A549 (cell line): ENCODE results near the gene HPCAL1. TPM values are rescaled to one million over a fixed set of nuclear protein-coding genes. Genes with fewer than 3 reads are reported as not detected.

Experiments
- ATAC-seq, 2 experiments: fragments of 200-7000 bp in 1 of 2; fragments of >200 bp in 1 of 2; cut with Nextera tagmentation in 1 of 2; cut with Tn5 transposase in 1 of 2; 3 replicates each; pipeline versions ENCODE4 v1.8.0 to v1.9.1; 2018 to 2020; ENCODE audit warnings: mild to moderate bottlenecking in 1 of 2, moderate library complexity in 1 of 2
- CTCF ChIA-PET: fragments of 300-600 bp; sonication (Branson Sonifier 250); formaldehyde crosslinking; extraction: SDS; loops from one replicate; lab custom pipeline; 2021; ENCODE audit warnings: antibody characterized with exemption, inconsistent platforms; lab: Yijun Ruan, JAX
- POLR2A ChIA-PET: fragments of 350-600 bp; formaldehyde crosslinking; extraction: SDS; loops from one replicate; lab custom pipeline; 2021; ENCODE audit warnings: antibody characterized with exemption, inconsistent platforms; lab: Yijun Ruan, JAX
- DNase-seq, 2 experiments: peaks; one replicate each; pipeline versions ENCODE4 v3.0.0 to v3.0.0-alpha.2; 2011 to 2016; ENCODE audit warnings: low read depth in 1 of 2, low spot score in 1 of 2
- FAIRE-seq: peaks from 2 replicates; lab custom pipeline; 2011; peaks lifted over from hg19 to GRCh38; lab: Jason Lieb, UNC
- H3K27ac ChIP-seq, 2 experiments: fragments of >200 bp; sonication (Bioruptor Twin); formaldehyde crosslinking; 3 replicates each; pipeline ENCODE4 v1.5.1; 2016 to 2017
- H3K4me1 ChIP-seq: fragments of >200 bp; sonication (Bioruptor Twin); formaldehyde crosslinking; 3 replicates; pipeline ENCODE4 v1.6.1; 2016
- H3K4me2 ChIP-seq: fragments of >200 bp; sonication (Bioruptor Twin); formaldehyde crosslinking; 3 replicates; pipeline ENCODE4 v1.6.1; 2016
- H3K4me3 ChIP-seq: fragments of >200 bp; sonication (Bioruptor Twin); formaldehyde crosslinking; 3 replicates; pipeline ENCODE4 v1.5.1; 2016
- H3K9me3 ChIP-seq: fragments of >200 bp; sonication (Bioruptor Twin); formaldehyde crosslinking; 3 replicates; pipeline ENCODE4 v1.6.1; 2016
- BCL3 ChIP-seq: fragments of >200 bp; sonication (Bioruptor Twin); formaldehyde crosslinking; IDR thresholded peaks from 3 replicates; pipeline ENCODE4 v1.6.1; 2016
- BHLHE40 ChIP-seq: IDR thresholded peaks from 2 replicates; pipeline ENCODE4 v1.6.1; 2012; ENCODE audit warnings: low read depth, low read length, inconsistent platforms
- CBX8 ChIP-seq: fragments of 200-600 bp; sonication (generic); IDR thresholded peaks from 2 replicates; pipeline ENCODE4 v1.6.1; 2016
- CEBPB ChIP-seq, 2 experiments: fragments of >200 bp in 1 of 2; sonication (Bioruptor Twin) in 1 of 2; formaldehyde crosslinking in 1 of 2; IDR thresholded peaks; 2 replicates each; pipeline ENCODE4 v1.6.1; 2012 to 2016
- E2F6 ChIP-seq: IDR thresholded peaks from 2 replicates; pipeline ENCODE4 v1.6.1; 2012; ENCODE audit warnings: low read depth, borderline replicate concordance
- EP300 ChIP-seq, 2 experiments: fragments of >200 bp; sonication (Bioruptor Twin); formaldehyde crosslinking; IDR thresholded peaks; 2 replicates in 1 of 2; 3 replicates in 1 of 2; pipeline ENCODE4 v1.6.1; 2016 to 2017
- ESRRA ChIP-seq: fragments of 150-350 bp; IDR thresholded peaks from 2 replicates; pipeline ENCODE4 v1.6.1; 2014; ENCODE audit warnings: mild to moderate bottlenecking, low read length, borderline replicate concordance
- FOSB ChIP-seq: fragments of 250-450 bp; sonication (Bioruptor Pico); IDR thresholded peaks from 2 replicates; pipeline ENCODE4 v1.5.0; 2020; ENCODE audit warnings: mild to moderate bottlenecking, moderate library complexity
- FOSL2 ChIP-seq, 2 experiments: fragments of 450-650 bp in 1 of 2; fragments of >200 bp in 1 of 2; sonication (Bioruptor Twin) in 1 of 2; formaldehyde crosslinking; IDR thresholded peaks; 2 replicates each; pipeline versions ENCODE4 v1.5.0 to v1.6.1; 2016 to 2020; ENCODE audit warnings: mild to moderate bottlenecking in 1 of 2, moderate library complexity in 1 of 2
- FOXS1 ChIP-seq: fragments of 250-450 bp; sonication (Bioruptor Pico); IDR thresholded peaks from 2 replicates; pipeline ENCODE4 v1.5.0; 2020; ENCODE audit warnings: mild to moderate bottlenecking, moderate library complexity
- HES2 ChIP-seq: fragments of >200 bp; sonication (Bioruptor Twin); formaldehyde crosslinking; IDR thresholded peaks from 2 replicates; pipeline ENCODE4 v1.6.1; 2016
- HEYL ChIP-seq: fragments of 250-450 bp; sonication (Bioruptor Pico); IDR thresholded peaks from 2 replicates; pipeline ENCODE4 v1.8.0; 2021; ENCODE audit warnings: mild to moderate bottlenecking, moderate library complexity
- JUN ChIP-seq, 2 experiments: fragments of >200 bp; sonication (Bioruptor Twin); formaldehyde crosslinking; IDR thresholded peaks; 2 replicates in 1 of 2; 3 replicates in 1 of 2; pipeline ENCODE4 v1.6.1; 2016 to 2017
- JUNB ChIP-seq: fragments of >200 bp; sonication (Bioruptor Twin); formaldehyde crosslinking; IDR thresholded peaks from 2 replicates; pipeline ENCODE4 v1.6.1; 2016
- MAFK ChIP-seq: fragments of 450-650 bp; IDR thresholded peaks from 2 replicates; pipeline ENCODE4 v1.6.1; 2014; ENCODE audit not compliant: partially characterized antibody
- MAX ChIP-seq: IDR thresholded peaks from 2 replicates; pipeline ENCODE4 v1.6.1; 2012
- PBX3 ChIP-seq: IDR thresholded peaks from 2 replicates; pipeline ENCODE4 v1.6.1; 2012
- POLR2A ChIP-seq: IDR thresholded peaks from 2 replicates; pipeline ENCODE4 v1.6.1; 2012; ENCODE audit warnings: mild to moderate bottlenecking, low read length
- POLR2AphosphoS2 ChIP-seq: conservative IDR thresholded peaks from 2 replicates; pipeline ENCODE4 v1.6.1; 2012; ENCODE audit warnings: low read length, improper control_type of control experiment, inconsistent platforms
- RAD21 ChIP-seq, 2 experiments: fragments of >200 bp in 1 of 2; sonication (Bioruptor Twin) in 1 of 2; formaldehyde crosslinking in 1 of 2; IDR thresholded peaks in 1 of 2; conservative IDR thresholded peaks in 1 of 2; 2 replicates in 1 of 2; 3 replicates in 1 of 2; pipeline ENCODE4 v1.6.1; 2012 to 2018; ENCODE audit warnings: inconsistent platforms in 1 of 2
- RARB ChIP-seq: fragments of 250-450 bp; sonication (Bioruptor Pico); IDR thresholded peaks from 2 replicates; pipeline ENCODE4 v1.8.0; 2021; ENCODE audit warnings: mild to moderate bottlenecking, moderate library complexity
- RCOR1 ChIP-seq: fragments of 150-350 bp; IDR thresholded peaks from 2 replicates; pipeline ENCODE4 v1.6.1; 2014; ENCODE audit warnings: antibody characterized with exemption, low read length, low read depth
- SMC3 ChIP-seq: fragments of >200 bp; sonication (Bioruptor Twin); formaldehyde crosslinking; IDR thresholded peaks from 3 replicates; pipeline ENCODE4 v1.6.1; 2018; ENCODE audit warnings: inconsistent platforms
- TFCP2L1 ChIP-seq: fragments of 250-450 bp; sonication (Bioruptor Pico); IDR thresholded peaks from 2 replicates; pipeline ENCODE4 v1.5.0; 2021; ENCODE audit warnings: mild to moderate bottlenecking
- TP53 ChIP-seq: fragments of 250-450 bp; sonication (Bioruptor Pico); IDR thresholded peaks from 2 replicates; pipeline ENCODE4 v1.5.0; 2021; ENCODE audit warnings: mild to moderate bottlenecking, moderate library complexity
- WGBS: methylation state at CpG from one replicate; pipeline ENCODE4 v1.1.6; 2017; ENCODE audit errors: missing lambda C conversion rate; 5-methylcytosine and 5-hydroxymethylcytosine counted together
- polyA plus RNA-seq, 4 experiments: library from polyadenylated mRNA; depleted of rRNA in 3 of 4; stranded (reverse); fragments of >200 nt; fragmentation: RNase III in 1 of 4; extraction: RNeasy Plus Mini Kit Qiagen cat#74134 plus additional on column Dnase treatment in 1 of 4; gene quantifications; 2 replicates in 3 of 4; 3 replicates in 1 of 4; pipeline ENCODE4 v1.2.3, GENCODE V29; 2011 to 2017
- TF ChIP-seq, protein P1 (sequence below): fragments of 250-450 bp; sonication (Bioruptor Pico); IDR thresholded peaks from 2 replicates; pipeline ENCODE4 v1.5.0; 2021; ENCODE audit warnings: mild to moderate bottlenecking, moderate library complexity, borderline replicate concordance
- TF ChIP-seq, protein P2 (sequence below): fragments of 250-450 bp; sonication (Bioruptor Pico); IDR thresholded peaks from 2 replicates; pipeline ENCODE4 v1.5.0; 2020; ENCODE audit warnings: low read depth, mild to moderate bottlenecking, moderate library complexity

HPCAL1 gene
- polyA plus RNA-seq, 2 of the 4 experiments (the other 2 are of a cell fraction) = 44.4 to 66.4 TPM

GRCh38 chr2:10407432-10407831, 104.7 kb downstream of the HPCAL1 start:
- ChIA-PET POLR2A (interaction anchor here (0.9 to 2.7 kb wide), 4 partner anchors 28 to 123 kb away, joined by 3 to 19 read pairs (median 6); partner anchors contain the start of gene HPCAL1), CTCF (interaction anchor here (0.9 to 25.7 kb wide), 27 partner anchors 9 to 359 kb away, joined by 3 to 374 read pairs (median 31); partner anchors contain the start of genes HPCAL1 and RRM2)
- Histone ChIP-seq H3K4me3 (no peak overlapping the region), H3K4me1 (peaks cover 71% of the 10 kb centered on the region), H3K4me2 (peak overlapping the region; percentile 92), H3K9me3 (peaks cover 4% of the 10 kb centered on the region; the same call in 1 of the 3 replicates), H3K27ac (peak overlapping the region; percentile 93 to 95)
- TF ChIP-seq RCOR1 (no peak), TFCP2L1 (CRISPR knock-in tag) (no peak), CBX8 (no peak), E2F6 (0 out of 2 replicates have a peak, but pooled peaks have one; percentile 11), CEBPB (IDR thresholded peaks at IDR 0.05) (0 out of 4 replicates have a peak, but pooled peaks of 1 of the 2 experiments have one; percentile 14), POLR2AphosphoS2 (0 out of 2 replicates have a peak, but pooled peaks have one; percentile 53)
- DNase-seq (no peak), ATAC-seq (no peak), FAIRE-seq (no peak)
- 65% methylated on average over 4 of the region's 4 CpGs for WGBS

DNA sequence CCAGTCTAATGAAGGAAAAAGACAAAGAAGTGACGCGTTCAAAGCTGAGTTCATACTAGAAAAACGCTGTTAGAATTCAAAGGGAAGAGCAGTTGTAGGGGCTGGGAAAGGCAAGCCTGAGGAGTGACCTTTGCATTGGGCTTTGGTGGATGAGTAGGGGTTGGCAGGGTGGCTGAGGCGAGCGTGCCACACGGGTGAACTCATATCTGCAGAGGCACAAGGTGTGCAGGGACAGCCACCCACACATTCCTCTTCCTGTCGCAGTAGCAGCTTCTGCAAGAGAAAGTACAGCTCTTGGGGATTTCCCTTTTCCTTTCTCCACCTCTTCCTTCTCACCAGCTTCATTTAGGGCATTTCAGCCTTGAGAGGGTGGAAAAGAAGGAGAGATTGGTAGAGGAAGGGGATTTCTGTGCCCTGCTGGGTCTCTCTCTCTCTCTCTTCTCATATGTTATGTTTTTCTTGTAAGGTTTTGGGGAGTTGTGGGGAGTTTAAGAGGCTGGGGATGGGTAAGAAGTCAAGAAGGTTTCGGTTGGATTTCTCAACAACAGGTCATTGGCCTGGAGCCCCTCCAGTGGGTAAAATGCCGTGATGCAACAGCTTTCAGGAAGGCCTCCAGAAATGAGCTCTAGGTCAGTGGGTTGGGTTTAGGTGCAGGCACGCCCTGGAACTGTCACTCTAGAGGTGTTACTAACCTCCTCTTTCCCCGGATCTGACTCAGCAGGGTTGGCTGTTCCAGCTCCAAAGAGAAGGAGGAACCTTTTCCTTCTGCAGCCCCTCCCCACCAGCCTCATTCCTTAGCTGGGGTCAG, 105.3 kb downstream of the HPCAL1 start:
- peak overlapping the region; percentile 13; the same call in 1 of the 3 replicates for H3K4me3 ChIP-seq
- ATAC-seq = peak; percentile 76 to 85
- 7% methylated on average over 11 of the region's 11 CpGs for WGBS
- peak; percentile 89 to 97 for DNase-seq
- ChIA-PET CTCF (interaction anchor here (0.8 to 25.7 kb wide), 47 partner anchors 10 to 360 kb away, joined by 3 to 374 read pairs (median 10); partner anchors contain the start of genes CYS1, HPCAL1 and RRM2), POLR2A (interaction anchor here (0.9 to 2.7 kb wide), 10 partner anchors 27 to 336 kb away, joined by 3 to 19 read pairs (median 4); partner anchors contain the start of genes HPCAL1 and NOL10)
- FAIRE-seq = peak; percentile 78
- H3K27ac ChIP-seq = peak overlapping the region; percentile 93 to 95
- peaks cover 65% of the 10 kb centered on the region for H3K4me1 ChIP-seq
- H3K9me3 ChIP-seq = peaks cover 9% of the 10 kb centered on the region; the same call in 1 of the 3 replicates
- TF ChIP-seq TP53 (CRISPR knock-in tag) = no peak
- peak; percentile 33; the same call in 1 of the 2 replicates for TF ChIP-seq HES2
- no peak for TF ChIP-seq FOSB (CRISPR knock-in tag)
- TF ChIP-seq ESRRA = no peak
- TF ChIP-seq BCL3 = peak; percentile 81; the same call in 2 of the 3 replicates
- TF ChIP-seq PBX3 = peak; percentile 56
- peak in 1 of 2 experiments; percentile 64; a peak in 3 of 5 replicates for TF ChIP-seq EP300 (IDR thresholded peaks at IDR 0.05)
- 0 out of 2 replicates have a peak, but pooled peaks have one; percentile 58 for TF ChIP-seq MAX
- 0 out of 3 replicates have a peak, but pooled peaks have one; percentile 27 for TF ChIP-seq SMC3
- TF ChIP-seq RARB (CRISPR knock-in tag) = 0 out of 2 replicates have a peak, but pooled peaks have one; percentile 16
- TF ChIP-seq RAD21 (conservative IDR thresholded peaks at IDR 0.05 in 1 of 2, IDR thresholded peaks at IDR 0.05 in 1 of 2) = peak; percentile 20 to 29; a peak in 1 of 5 replicates
- 0 out of 2 replicates have a peak, but pooled peaks have one; percentile 26 for TF ChIP-seq BHLHE40
- TF ChIP-seq FOXS1 (CRISPR knock-in tag) = no peak
- TF ChIP-seq RCOR1 = no peak
- TF ChIP-seq JUN (IDR thresholded peaks at IDR 0.05) = peak in 1 of 2 experiments; percentile 64; a peak in 2 of 5 replicates
- TF ChIP-seq E2F6 = no peak
- no peak for TF ChIP-seq FOSL2 (IDR thresholded peaks at IDR 0.05)
- peak; percentile 68 for TF ChIP-seq FOSL2 (CRISPR knock-in tag; IDR thresholded peaks at IDR 0.05)
- TF ChIP-seq CEBPB (IDR thresholded peaks at IDR 0.05) = peak; percentile 94 to 97
- 0 out of 2 replicates have a peak, but pooled peaks have one; percentile 27 for TF ChIP-seq JUNB
- TF ChIP-seq MAFK = peak; percentile 95
- no peak for TF ChIP-seq HEYL
- TF ChIP-seq POLR2A = no peak
- TF ChIP-seq, protein P1, sequence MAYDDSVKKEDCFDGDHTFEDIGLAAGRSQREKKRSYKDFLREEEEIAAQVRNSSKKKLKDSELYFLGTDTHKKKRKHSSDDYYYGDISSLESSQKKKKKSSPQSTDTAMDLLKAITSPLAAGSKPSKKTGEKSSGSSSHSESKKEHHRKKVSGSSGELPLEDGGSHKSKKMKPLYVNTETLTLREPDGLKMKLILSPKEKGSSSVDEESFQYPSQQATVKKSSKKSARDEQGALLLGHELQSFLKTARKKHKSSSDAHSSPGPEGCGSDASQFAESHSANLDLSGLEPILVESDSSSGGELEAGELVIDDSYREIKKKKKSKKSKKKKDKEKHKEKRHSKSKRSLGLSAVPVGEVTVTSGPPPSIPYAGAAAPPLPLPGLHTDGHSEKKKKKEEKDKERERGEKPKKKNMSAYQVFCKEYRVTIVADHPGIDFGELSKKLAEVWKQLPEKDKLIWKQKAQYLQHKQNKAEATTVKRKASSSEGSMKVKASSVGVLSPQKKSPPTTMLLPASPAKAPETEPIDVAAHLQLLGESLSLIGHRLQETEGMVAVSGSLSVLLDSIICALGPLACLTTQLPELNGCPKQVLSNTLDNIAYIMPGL (CRISPR knock-in tag) = no peak
- TF ChIP-seq, protein P2, sequence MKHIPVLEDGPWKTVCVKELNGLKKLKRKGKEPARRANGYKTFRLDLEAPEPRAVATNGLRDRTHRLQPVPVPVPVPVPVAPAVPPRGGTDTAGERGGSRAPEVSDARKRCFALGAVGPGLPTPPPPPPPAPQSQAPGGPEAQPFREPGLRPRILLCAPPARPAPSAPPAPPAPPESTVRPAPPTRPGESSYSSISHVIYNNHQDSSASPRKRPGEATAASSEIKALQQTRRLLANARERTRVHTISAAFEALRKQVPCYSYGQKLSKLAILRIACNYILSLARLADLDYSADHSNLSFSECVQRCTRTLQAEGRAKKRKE = peak; percentile 46; the same call in 1 of the 2 replicates
- H3K4me2 ChIP-seq = peak overlapping the region; percentile 92
